NCI-H1694 treated with DMSO at 0.1 percent for 48 hours (cell line): ENCODE measurements around the gene XPOT.

Experiments
- DNase-seq: peaks from one replicate; lab custom pipeline; 2025; lab: John Stamatoyannopoulos, UW

The XPOT gene

DNA sequence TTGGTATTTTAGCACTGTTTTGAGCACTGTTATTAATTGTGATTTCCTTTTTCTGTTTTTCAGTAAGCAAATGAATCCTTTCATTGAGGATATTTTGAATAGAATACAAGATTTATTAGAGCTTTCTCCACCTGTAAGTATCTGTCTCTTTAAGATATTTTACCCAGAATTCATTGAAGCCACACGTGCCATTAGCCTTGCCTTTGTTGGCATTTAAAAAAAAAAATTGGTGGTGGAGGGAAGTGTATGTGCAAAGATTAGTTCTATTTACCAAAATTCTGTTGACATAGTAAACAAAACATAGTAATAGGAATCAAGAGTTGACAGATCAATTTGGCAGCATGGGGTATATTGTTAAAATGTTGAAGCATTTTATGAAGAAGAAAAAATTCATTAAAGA, 23.8 kb downstream of the XPOT start:
- DNase-seq: no peak

DNA sequence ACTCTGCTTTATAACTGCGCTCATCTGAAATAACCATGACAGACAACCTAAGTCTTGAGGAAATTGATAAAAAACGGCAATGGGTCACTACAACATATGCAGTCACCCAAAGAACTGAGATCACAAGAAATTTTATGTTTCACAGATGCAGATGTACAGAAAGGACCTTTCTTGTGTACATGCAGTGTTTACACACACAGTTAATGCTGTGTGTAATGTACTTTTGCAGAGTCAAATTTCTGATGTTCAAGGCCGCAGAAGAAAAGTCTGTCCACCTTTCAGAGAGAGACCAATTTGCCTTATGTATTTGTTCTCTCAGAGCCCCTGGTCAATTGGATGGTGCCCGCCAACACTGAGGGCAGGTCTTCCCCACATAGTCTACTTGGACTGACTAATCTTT, 24.8 kb downstream of the XPOT start:
- DNase-seq: no peak

DNA sequence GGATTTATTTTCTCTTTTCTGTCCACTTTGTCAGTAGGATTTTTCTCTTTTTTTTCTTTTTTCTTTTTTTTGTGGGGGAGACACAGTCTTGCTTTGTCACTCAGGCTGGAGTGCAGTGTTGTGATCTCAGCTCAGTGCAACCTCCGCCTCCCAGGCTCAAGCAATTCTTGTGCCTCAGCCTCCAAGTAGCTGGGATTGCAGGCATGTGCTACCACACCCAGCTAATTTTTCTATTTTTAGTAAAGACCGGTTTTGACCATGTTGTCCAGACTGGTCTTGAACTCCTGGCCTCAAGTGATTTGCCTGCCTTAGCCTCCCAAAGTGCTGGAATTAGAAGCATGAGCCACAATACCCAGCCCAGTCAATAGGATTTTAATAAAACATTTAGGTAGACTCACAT, 26.7 kb downstream of the XPOT start:
- no peak for DNase-seq

DNA sequence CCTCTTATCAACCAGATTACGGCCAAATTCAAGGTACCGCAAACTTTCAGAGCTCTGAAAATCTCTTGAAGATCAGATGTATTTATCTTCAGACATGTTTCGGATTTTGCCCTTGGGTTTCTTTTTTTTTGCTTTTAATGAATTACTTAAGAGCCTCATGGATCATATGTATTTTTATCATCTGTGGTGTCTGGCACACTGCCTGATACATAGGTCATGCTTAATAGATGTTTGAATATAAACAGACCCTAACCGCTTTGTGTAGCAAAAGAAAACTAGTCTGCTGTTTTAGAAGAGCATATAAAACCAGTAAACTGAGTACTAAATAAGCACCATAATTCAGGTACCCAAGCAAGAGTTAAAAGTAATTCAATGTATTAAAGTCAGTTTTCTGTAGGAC, 27.6 kb downstream of the XPOT start:
- DNase-seq: no peak

DNA sequence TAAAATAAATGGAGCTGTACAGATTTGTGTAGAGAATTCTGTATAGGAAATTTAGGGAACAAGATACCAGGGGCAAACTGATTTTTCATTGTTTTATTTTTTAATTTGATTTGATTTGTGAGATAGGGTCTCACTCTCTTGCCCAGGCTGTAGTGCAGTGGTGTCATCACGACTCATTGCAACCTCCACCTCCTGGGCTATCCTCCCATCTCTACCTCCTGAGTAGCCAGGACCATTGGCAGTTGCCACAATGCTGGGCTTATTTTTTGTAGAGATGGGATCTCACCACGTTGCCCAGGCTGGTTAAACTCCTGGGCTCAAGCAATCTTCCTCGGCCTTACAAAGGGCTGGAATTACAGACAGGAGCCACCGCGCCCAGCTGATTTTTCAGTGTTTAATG, 29.7 kb downstream of the XPOT start:
- no peak for DNase-seq

DNA sequence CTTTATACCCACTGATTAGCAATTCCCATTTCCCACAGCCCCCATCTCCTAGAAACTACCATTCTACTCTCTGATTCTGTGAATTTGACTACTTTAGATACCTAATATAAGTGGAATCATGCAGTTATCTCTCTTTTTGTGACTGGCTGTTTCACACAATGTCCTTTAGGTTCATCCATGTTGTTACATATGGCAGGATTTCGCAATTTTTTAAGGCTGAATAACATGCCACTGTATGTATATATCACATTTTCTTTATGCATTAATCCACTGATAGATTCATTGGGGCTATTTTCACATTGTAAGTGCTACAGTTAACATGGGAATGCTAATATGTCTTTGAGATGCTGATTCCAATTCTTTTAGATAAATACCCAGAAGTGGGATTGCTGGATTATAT, 35.9 kb downstream of the XPOT start:
- DNase-seq: no peak

DNA sequence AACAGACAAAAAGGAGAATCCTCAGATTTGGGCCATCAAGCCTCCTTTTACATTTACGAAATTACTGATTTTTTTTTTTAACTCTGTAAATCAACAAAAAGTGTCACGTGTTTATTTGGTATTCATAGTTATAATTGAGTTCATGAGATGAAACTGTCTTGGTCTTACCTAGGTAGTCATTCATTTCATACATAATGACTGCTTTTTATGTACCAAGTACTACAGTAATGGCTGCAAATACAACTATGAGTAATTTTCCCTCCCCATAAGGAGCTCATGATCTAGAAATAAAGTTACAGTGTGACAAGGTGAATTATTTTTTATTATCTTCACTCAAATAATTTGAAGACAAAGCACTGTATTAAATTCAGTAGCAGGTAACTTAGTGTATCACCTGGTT, 41.3 kb downstream of the XPOT start:
- DNase-seq: no peak

DNA sequence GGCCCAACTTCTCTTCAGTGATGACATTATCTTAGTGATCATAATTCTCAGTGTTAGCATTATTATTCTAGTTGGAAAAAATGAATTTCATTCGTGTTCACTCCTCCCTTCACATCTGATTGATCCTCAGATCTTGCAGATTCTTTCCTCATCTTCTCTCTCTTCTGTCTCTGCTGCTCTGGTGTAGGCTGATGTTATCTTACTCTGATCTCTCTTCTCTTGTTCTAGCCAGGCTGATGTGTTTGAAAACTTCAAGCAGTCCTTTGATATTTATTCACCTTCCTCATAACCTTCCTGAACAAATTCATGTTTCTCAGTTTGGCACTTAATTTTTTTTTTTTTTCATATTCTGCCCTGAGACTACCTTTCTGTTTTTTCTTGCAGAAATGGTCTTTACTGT, 42.1 kb downstream of the XPOT start:
- no peak for DNase-seq

DNA sequence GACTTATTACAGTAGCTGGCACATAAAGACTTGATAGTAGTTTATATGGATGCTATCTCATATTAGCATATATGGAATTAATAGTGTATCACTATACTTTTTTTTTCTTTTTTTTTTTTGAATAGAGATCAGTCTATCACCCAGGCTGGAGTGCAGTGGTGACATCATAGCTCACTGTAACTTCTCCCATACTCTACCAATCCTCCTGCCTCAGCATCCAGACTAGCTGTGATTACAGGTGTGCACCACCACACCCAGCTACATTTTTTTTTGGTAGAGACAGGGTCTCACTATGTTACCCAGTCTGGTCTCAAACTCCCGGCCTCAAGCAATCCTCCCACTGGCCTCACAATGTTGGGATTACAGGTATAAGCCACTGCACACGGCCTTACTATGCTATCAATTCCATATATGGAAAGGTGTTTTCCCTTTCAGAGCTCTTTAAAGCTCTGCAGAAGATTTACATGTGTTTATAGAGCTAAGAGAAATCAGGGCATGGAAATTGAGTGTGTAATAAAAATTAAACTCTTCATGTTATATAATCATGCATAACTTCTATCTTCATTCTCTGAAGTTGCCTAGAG, 46.0 kb downstream of the XPOT start:
- DNase-seq: no peak

DNA sequence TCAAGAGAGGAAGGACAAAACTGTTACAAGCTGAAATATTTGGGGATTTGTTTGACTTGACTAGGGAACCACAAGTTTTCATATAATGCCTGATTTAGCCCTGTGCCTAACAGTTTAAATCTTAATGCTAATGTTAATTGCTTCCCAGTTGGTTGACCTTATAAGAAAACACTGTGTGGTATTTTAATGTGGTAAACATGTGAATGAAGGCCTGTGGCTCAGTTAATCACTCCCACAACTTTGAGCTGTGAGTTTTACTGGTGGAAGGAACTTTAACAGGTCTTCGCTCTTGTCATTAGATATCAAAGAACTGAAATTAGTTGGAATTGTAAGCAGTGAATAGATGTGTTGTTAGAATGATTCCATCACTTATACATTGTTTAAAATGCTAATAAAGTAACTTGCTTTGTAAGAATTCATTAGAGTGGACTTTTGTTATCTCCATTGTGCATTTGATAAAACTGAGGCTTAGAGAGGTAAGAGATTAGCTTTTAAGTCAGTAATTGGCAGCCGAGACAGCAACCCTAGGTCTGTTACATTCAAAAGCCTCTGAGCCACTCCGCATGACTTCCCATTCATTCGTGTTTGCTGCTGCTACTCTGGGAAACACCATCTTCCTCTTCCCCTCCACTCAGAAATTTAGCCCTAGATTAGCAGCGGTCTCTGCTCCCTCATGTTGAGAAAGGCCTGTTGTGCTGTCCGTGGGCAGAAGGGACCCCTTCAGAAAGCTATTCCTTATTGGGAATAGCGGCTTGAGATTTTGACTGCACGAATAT, 46.7 kb downstream of the XPOT start:
- no peak for DNase-seq

DNA sequence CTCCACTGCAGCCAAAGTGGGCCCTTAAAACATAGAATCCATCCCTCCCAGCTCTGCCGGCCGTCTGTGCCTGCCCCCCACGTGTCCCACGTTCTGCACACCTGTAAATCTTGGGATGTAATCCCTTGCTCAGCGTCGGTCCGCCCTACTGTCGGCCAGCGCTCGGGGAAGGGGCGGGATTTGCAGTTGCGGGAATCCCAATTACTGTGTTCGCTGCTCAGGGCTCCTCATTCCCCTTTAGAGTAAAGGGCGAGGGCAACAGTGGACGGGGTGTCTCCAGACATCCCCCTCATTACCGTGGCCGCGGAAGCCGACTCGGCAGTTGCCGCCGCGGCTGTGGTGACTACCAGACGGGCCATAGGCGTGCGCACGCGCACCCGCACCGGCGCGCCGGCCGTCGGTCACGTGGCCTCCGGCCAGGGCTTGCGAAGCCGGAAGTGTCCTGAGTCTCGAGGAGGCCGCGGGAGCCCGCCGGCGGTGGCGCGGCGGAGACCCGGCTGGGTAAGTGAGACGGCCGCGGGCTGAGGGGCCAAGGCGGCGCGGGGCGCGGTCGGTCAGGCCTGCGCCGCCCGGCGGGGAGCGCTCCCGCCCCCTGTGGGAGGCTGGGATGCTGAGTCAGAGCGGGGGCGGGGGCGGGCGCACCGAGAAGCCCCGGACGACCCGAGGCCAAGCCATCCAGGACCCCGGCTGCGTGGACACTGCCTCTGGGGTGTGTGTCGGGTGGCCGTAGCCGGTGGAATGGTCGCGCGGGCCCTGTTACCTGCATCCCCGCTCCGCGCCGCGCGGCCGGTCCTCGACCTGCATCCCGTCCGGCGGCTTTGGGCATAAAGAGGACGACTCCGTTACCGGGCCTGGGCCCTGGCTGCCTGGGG, 47.7 kb downstream of the XPOT start, which contains the start of gene TBK1:
TBK1 (plus strand) TSS at position 434 of the 872 bp plus-strand sequence. CDS start 3,751 bp downstream, outside the sequence.
- DNase-seq: peak; percentile 57

DNA sequence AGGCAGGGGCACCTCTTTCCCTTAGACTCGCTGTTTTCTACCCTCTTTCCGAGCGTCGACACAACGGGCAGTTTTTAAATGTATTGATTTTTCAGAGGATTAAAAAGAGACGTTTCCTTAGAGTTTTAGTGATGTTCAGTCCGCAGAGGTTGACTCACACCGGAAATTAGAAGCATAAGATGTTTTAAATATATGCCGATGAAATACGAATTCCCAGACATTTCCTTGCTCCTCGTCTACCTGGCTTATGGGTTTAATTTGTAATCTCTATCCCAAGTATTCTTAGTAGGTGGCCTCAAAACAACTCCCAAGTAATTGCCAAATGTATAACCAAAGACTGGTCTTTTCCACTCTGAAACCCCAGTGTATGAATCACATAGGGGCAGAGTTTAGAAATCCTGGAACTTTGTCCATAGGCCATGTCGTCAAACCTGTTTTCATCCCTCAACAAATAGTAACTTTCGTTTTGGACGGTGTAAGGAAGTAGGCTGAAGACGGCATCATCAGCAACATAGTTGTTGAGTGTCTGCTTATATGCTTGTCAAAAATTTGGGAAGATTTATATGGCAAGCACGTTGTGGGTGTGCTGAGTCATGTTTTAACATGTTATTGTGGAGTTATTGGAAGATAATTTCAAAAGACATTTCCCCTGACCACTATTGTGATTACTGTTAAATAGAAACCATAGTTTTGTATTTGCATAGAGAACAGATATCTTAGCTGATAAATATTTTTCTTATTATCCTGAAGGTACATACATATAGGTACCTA, 48.6 kb downstream of the XPOT start:
- peak; percentile 19 for DNase-seq

DNA sequence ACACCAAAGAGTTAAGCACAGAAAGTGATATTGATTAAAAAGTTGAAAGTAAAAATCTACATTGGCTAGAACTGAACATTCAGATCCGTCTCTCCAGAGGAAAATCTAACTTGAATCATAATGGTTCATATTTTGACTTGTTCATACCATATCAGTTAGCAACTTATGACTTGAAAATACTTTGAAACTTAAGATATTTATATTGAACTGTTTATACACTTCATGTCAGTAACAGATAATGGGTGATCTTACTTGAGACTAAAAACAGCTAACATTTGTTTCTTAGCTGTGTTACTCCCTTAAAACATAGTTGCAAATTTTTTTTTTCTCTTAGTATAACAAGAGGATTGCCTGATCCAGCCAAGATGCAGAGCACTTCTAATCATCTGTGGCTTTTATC, 51.3 kb downstream of the XPOT start:
- DNase-seq: no peak

DNA sequence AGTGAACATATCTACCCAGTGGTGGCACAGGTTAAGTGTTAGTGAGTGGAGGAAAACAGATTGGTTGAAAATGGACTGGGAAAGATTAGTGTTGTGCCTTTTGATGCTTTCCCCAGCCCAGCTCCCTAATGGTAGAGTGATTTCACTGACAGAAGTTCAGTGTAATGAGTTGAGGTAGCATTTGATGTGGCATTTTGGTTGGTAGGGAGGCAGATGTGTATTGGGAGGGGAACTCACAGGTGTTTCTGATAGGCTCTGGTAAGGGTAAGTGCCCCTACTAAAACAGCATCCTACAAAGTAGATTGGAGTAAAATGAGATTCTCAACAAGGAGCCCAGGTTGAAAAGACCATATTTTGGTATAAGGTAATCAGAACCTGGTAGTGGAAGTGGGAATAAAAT, 51.9 kb downstream of the XPOT start:
- no peak for DNase-seq

DNA sequence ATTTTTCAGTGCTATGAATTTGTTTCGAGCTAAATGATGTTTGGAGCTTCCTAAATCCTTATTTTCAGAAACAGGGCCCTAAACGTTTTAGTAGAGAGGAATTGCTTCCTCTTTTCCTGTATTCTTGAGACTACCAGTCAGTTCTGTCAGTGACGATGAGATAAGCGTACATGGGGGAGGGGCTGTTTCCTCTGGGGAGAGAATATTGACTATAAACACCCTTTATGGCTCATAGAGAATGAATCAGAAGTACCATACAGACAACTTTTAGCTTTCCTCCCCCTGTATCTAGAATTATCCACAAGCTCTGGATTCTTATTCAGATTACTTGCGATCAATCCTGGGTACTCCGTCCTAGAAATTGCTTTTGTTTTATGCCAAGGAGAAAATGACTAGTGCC, 52.8 kb downstream of the XPOT start:
- DNase-seq: no peak

DNA sequence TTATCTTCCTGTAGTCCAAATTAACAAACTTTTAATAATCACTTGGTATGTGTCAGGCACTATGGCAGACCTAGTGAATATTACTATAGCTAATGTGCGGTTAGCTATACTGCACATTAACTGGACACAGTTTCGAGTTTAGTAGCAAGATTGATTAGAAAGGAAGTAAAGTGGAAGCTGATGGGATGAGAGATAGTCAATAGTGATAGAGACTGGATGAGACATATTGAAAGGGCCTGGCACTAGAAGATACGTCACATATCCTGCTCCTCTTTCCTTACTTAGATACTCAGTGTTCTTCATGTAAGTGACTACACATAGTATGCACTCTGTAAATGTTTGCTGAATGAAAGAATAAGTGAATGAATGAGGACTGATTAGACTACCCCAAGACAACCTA, 53.3 kb downstream of the XPOT start:
- no peak for DNase-seq

DNA sequence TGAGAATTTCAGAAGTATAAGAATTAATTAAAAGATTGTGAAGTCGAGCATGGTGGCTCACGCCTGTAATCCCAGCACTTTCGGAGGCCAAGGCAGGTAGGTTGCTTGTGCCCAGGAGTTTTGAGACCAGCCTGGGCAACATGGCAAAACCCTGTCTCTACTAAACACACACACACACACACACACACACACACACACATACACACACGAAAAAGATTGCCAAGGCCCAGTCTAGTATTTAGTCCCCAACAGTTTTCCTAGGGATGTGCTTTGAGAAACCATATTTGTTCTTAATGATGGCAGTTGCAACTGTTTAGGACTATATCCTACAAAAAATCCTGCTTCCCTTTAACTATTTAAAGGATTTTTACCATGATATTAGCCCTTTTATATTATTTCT, 53.7 kb downstream of the XPOT start:
- DNase-seq: no peak

DNA sequence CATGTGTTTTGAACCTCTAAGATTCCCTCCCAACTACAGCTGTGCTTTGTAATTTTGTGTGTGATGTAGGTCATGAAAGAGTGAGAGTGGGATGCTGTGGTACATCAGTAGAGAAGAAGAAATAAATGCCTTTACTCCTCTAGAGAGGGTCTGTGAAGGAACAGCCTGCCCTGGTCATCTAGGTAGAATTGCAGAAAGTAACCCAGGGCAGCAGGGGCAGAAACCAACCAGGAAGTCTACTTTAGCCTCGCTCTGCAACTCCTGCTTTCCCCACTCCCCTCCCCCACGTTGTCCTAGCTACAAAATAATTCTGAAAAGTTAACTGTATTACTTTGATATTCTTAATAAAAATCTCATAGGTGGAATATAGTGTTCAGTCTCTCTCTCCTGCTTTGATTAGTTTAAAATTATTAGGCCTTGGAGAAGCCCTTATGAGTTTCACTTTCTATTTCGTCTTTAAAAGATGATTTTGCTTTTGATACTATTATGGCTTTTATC, 55.3 kb downstream of the XPOT start:
- DNase-seq: no peak

DNA sequence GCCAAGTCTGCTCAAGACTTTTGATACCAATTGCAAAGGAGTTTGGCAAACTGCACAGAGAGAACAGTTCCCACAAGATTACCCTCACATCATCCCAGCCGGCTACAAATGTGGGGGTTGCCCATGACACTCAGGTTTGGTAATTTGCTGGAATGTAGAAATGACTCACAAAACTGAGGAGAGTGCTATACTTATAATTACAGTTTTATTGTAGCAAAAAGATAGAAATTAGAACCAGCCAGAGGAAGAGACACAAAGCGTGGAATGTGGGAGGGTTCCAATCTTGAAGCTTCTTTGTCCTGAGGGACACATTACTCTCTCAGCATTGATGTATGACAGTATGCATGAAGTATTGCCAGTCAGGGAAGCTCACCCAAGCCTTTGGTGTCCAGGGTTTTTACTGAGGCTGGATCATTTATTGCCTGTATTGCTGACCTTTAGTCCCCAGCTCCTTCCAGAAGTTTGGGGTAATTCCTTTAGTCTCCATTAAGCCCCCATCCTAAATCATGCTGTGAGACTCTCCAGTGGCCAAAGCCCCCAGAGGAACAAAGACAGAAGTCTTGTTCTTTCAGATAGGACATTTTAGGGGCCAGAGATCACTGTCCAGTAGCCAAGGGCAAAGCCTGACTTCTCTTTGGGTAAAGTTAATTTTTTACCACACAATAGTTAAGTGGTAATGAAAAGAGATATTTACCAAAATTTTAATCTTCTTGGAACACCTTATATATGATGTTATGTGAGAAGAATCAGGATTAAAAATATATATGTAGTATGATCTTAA, 57.6 kb downstream of the XPOT start:
- no peak for DNase-seq

DNA sequence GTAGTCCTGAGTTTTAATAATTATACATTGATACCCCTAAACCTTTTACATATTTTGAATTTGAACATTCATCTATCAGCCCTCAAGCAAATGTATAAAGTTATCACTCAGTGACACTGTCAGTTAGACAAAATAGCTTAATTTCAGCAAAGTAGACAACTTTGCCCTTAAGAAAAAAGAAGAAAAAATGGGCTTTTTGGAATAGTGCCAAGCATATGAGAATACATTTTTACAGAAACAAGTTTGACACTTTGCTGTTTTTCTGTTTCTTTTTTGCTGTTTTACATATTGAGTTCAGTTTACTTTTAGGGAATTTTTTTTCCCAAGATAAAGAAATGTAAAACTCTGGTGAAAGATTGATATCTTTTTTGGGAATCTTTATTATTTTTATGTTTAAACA, 62.0 kb downstream of the XPOT start:
- DNase-seq: no peak

DNA sequence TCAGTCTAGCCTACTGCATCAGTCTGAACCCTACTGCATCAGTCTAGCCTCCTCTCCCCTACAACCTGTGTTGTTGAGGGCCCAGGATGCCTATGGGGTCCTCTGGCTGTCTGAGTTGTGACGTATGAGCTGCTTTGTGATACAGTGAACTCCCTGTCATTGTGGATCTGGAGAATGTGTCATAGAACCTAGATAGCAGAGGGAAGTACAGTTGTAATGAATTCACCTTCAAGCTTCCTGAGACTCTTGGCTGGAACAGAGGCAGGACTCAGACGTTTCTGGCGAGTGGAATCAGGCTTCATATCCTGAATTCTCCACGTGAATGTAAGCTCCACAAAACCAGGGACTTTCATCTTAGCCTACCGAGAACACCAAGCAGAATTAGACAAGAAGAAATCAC, 64.8 kb downstream of the XPOT start:
- DNase-seq: no peak
